Measurements from ENCODE around the gene IPPK.

DNA sequence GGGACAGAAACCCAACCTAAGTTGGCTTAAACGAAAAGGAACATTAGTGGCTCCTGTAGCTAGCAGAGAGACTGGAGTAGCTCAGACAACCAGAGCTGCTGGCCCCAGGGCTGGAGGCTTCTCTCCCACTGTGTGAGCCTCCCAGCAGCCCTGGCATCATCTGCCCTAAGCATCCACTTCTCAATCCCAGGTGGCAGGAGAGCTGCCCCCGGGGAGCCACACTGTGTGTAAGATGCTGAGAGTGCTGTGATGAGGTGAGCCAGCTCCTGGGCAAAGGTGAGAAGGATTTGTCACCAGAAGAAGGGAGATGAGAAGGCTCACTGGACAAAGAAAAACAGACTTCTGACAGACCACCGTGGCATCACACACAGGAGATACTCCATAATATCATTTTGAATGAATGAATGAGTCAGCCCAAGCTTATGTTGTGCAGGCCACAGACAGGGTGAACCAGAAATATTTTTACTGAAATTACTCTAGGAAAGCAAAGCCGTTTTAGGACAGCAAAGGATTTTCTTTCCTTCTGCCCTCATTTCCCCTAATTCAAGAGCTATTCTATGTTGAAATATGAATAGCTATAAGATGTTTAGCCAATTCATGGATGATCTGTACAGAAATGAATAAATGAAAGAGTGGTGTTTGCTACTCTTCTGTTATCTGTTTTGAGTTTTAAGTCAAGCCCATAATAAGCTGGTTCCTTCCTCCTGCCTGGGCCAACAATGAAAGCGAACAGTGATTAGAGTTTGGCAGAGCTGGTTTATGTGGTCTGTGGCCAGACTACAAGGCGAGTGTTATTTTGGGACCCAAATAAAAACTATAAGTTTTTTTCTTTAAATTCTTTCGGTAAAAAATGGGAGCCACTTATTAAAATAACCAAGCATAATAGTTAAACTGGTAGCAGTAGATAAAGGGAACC lies 76.7 kb downstream of the IPPK start:
- TF ChIP-seq, protein P1, sequence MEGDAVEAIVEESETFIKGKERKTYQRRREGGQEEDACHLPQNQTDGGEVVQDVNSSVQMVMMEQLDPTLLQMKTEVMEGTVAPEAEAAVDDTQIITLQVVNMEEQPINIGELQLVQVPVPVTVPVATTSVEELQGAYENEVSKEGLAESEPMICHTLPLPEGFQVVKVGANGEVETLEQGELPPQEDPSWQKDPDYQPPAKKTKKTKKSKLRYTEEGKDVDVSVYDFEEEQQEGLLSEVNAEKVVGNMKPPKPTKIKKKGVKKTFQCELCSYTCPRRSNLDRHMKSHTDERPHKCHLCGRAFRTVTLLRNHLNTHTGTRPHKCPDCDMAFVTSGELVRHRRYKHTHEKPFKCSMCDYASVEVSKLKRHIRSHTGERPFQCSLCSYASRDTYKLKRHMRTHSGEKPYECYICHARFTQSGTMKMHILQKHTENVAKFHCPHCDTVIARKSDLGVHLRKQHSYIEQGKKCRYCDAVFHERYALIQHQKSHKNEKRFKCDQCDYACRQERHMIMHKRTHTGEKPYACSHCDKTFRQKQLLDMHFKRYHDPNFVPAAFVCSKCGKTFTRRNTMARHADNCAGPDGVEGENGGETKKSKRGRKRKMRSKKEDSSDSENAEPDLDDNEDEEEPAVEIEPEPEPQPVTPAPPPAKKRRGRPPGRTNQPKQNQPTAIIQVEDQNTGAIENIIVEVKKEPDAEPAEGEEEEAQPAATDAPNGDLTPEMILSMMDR (IDR thresholded peaks at IDR 0.05 in 8 of 11, conservative IDR thresholded peaks at IDR 0.05 in 3 of 11), result no peak
- no peak for TF ChIP-seq POLR2AphosphoS5 (IDR thresholded peaks at IDR 0.05)
